ENCODE measurements around the gene GNG12.

GNG12 gene

DNA sequence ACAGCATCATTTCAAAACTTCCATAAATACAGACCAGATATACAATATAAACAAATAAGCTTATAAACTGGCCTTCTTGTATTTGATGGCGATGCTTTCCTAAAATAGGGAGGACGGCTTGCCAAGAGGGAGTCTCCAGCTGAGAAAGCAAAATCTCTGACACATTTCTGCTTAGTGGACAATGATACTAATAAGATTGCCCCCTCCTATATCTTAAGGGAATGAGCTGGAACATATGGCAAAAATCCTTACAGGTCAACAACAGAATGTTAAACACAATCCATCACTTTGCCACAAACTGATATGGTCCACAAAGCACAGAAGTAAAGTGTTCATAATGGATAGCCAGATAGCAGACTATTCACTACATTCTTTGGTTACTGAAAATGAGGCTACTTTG lies 155.3 kb downstream of the GNG12 start:
- no peak for DNase-seq (ENCODE audit: low read depth)
- TF ChIP-seq, protein P1, sequence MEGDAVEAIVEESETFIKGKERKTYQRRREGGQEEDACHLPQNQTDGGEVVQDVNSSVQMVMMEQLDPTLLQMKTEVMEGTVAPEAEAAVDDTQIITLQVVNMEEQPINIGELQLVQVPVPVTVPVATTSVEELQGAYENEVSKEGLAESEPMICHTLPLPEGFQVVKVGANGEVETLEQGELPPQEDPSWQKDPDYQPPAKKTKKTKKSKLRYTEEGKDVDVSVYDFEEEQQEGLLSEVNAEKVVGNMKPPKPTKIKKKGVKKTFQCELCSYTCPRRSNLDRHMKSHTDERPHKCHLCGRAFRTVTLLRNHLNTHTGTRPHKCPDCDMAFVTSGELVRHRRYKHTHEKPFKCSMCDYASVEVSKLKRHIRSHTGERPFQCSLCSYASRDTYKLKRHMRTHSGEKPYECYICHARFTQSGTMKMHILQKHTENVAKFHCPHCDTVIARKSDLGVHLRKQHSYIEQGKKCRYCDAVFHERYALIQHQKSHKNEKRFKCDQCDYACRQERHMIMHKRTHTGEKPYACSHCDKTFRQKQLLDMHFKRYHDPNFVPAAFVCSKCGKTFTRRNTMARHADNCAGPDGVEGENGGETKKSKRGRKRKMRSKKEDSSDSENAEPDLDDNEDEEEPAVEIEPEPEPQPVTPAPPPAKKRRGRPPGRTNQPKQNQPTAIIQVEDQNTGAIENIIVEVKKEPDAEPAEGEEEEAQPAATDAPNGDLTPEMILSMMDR (IDR thresholded peaks at IDR 0.05; ENCODE audit: low read depth, low read length, missing control alignments), result no peak

DNA sequence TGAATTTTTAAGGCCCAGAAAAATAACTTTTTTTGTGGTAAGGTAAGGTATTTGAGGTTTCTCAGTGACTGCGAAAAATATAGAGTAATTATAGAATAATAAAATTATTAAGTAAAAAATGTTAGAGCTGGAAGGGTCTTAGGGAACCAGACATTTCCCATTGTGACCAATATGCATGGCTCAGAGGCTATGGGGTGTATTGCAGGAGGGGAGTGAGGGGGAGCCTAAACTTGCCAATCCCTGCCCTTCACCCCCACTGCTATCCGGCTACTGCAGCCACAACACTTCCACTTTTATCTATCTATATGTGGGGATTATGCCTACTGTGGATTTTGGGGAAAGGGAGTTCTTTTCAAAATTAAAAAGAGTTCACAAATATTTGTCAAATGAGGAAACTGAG lies 155.9 kb downstream of the GNG12 start:
- no peak overlapping the region for H3K4me3 ChIP-seq (ENCODE audit: low read depth, low read length)
- TF ChIP-seq, protein P1 (IDR thresholded peaks at IDR 0.05; ENCODE audit: low read depth, low read length, missing control alignments), result no peak

More for the DNA sequence above, 155.3 kb downstream of the GNG12 start:
- no peak overlapping the region for H3K4me3 ChIP-seq (ENCODE audit: low read depth, low read length)

DNA sequence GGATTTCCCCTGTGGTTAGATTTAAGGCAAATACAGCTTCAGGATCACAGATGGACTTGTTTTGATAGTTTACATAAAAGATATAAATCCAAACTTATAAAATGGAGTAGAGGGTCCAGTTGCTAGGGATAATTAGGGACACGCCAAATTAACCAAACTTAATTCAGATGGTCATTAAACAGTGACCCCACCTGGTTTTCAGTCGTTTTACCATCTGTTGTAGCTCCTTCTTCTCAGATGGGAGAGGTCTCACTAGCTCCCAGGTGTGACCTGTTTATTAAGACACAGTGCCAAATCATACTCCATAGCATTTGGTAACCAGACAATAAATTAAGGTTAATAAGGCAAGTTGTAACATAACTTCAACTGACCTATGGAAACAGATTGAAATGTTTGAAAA lies 156.3 kb downstream of the GNG12 start:
- DNase-seq (ENCODE audit: low read depth), result no peak
- H3K4me3 ChIP-seq (ENCODE audit: low read depth, low read length), result no peak overlapping the region
- TF ChIP-seq, protein P1 (IDR thresholded peaks at IDR 0.05; ENCODE audit: low read depth, low read length, missing control alignments), result no peak

More for the DNA sequence above, 155.9 kb downstream of the GNG12 start:
- no peak for DNase-seq (ENCODE audit: low read depth)

DNA sequence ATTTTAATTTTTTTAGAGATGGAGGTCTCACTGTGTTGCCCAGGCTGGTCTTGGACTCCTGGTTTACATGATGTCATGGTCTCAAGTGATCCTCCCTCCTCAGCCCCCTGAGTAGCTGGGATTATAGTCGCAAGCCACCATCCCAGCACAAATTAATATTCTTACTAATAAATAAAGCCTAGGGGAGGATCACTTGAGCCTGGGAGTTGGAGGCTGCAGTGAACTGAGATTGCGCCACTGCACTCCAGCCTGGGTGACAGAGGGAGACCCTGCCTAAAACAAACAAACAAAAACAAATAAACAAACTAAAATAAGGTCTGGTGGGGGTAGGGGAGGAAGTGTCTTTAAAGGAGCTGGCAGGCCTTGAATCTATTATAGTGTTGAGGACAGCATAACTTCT lies 157.0 kb downstream of the GNG12 start:
- DNase-seq (ENCODE audit: low read depth), result no peak
- H3K4me3 ChIP-seq (ENCODE audit: low read depth, low read length), result no peak overlapping the region
- TF ChIP-seq, protein P1 (IDR thresholded peaks at IDR 0.05; ENCODE audit: low read depth, low read length, missing control alignments), result no peak

DNA sequence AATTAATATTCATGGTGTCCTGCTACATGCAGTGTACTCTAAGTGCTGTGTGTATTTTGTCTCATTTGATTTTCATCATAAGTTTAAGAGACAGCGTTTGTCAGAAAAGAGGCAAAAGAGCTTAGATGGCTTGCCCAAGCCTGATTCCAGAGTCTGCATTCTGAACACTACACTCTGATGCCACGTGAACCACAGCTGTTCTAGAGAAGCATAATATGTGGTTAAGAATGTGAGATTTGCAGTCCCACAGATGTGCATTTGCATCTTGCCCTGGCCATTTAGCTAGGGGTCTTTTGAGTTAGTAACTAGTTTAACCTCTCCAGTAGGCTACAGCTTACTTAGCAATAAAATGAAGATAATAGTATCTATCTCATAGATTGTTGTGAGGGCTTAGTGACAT lies 157.5 kb downstream of the GNG12 start:
- DNase-seq (ENCODE audit: low read depth), result no peak
- TF ChIP-seq, protein P1 (IDR thresholded peaks at IDR 0.05; ENCODE audit: low read depth, low read length, missing control alignments), result no peak
- H3K4me3 ChIP-seq (ENCODE audit: low read depth, low read length), result no peak overlapping the region

DNA sequence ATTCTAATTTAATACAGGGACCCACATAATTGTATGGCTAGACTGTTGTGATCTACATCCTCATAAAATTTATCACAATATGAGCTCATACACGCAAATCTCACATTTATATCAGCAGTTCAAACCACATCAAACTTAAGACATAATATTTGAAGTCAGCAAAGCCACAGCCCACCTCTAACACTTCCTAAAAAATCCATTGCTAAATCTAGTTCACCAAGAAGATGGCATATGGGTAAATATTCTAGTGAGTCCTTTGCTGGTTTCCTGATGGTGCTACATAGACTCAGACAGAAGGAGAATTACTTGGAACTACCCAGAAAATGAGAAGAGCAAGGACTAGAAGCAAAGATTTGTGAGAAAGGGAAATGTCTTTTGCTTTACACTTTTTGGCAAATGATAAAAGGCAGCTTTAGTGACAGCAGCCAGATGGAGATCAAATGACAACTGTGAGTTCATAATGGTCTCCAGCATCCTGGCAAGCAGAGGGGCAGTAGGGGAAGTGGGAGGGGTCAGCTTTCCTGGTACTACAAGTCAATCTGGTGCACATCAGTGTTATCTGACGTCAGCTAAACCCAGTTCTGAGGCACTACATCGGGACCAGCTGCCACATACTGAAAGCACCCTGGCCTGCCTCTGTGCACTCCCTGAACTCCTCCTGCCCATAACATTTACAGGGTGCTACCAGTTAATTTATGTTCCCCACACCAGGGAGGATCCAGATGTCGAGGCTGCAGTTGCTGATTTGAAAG lies 158.8 kb downstream of the GNG12 start:
- no peak for DNase-seq (ENCODE audit: low read depth)

More for the DNA sequence above, 158.8 kb downstream of the GNG12 start:
- no peak overlapping the region for H3K4me3 ChIP-seq (ENCODE audit: low read depth, low read length)
- TF ChIP-seq, protein P1 (IDR thresholded peaks at IDR 0.05; ENCODE audit: low read depth, low read length, missing control alignments), result no peak

Measured in GM12864 (cell line).